Astrocyte (in vitro differentiated cells and primary cell): ENCODE measurements around the gene ABCC4. TPM values are rescaled to one million over a fixed set of nuclear protein-coding genes. Genes with fewer than 3 reads are reported as not detected.

Experiments used
- DNase-seq: peaks from one replicate; pipeline ENCODE4 v3.0.0-alpha.2; 2010; ENCODE audit warnings: low read depth
- FAIRE-seq: peaks from 2 replicates; lab custom pipeline; 2011; peaks lifted over from hg19 to GRCh38; lab: Jason Lieb, UNC
- H2AFZ ChIP-seq: 2 replicates; pipeline ENCODE4 v1.6.0; 2012; ENCODE audit warnings: low read depth, low read length, inconsistent platforms
- H3K27ac ChIP-seq: 2 replicates; pipeline ENCODE4 v1.5.1; 2011; ENCODE audit warnings: low read depth, low read length, inconsistent platforms
- H3K27me3 ChIP-seq: 2 replicates; pipeline ENCODE4 v1.6.0; 2011; ENCODE audit warnings: low read length, inconsistent platforms; ENCODE audit not compliant: insufficient read depth
- H3K36me3 ChIP-seq: 2 replicates; pipeline ENCODE4 v1.5.1; 2011; ENCODE audit warnings: low read length, inconsistent platforms; ENCODE audit not compliant: insufficient read depth
- H3K4me1 ChIP-seq: 2 replicates; pipeline ENCODE4 v1.5.1; 2011; ENCODE audit warnings: low read length, inconsistent platforms; ENCODE audit not compliant: insufficient read depth
- H3K4me2 ChIP-seq: 2 replicates; pipeline ENCODE4 v1.6.0; 2012; ENCODE audit warnings: low read length, inconsistent platforms
- H3K4me3 ChIP-seq: 2 replicates; pipeline ENCODE4 v1.5.1; 2011; ENCODE audit warnings: low read depth, mild to moderate bottlenecking, low read length, inconsistent platforms; ENCODE audit not compliant: insufficient read depth
- H3K79me2 ChIP-seq: 2 replicates; pipeline ENCODE4 v1.6.0; 2012; ENCODE audit warnings: mild to moderate bottlenecking, low read length, inconsistent platforms; ENCODE audit not compliant: insufficient read depth
- H3K9ac ChIP-seq: 2 replicates; pipeline ENCODE4 v1.6.0; 2012; ENCODE audit warnings: mild to moderate bottlenecking, low read length, inconsistent platforms
- H3K9me3 ChIP-seq: 2 replicates; pipeline ENCODE4 v1.5.1; 2012; ENCODE audit warnings: low read depth, mild to moderate bottlenecking, low read length, inconsistent platforms; ENCODE audit not compliant: insufficient read depth
- H4K20me1 ChIP-seq: 2 replicates; pipeline ENCODE4 v1.6.0; 2012; ENCODE audit warnings: low read length, inconsistent platforms; ENCODE audit not compliant: insufficient read depth
- H3K27ac Mint-ChIP-seq: one replicate; pipeline ENCODE4 v1.8.0; 2021; ENCODE audit warnings: mild to moderate bottlenecking, mixed read lengths; ENCODE audit not compliant: unreplicated experiment
- H3K27me3 Mint-ChIP-seq: one replicate; pipeline ENCODE4 v1.8.0; 2021; ENCODE audit warnings: low read depth, mixed read lengths; ENCODE audit not compliant: unreplicated experiment
- H3K36me3 Mint-ChIP-seq: one replicate; pipeline ENCODE4 v1.8.0; 2021; ENCODE audit warnings: low read depth, mixed read lengths; ENCODE audit not compliant: unreplicated experiment
- H3K4me1 Mint-ChIP-seq: one replicate; pipeline ENCODE4 v1.8.0; 2021; ENCODE audit warnings: low read depth, mixed read lengths; ENCODE audit not compliant: unreplicated experiment
- H3K4me3 Mint-ChIP-seq: one replicate; pipeline ENCODE4 v1.8.0; 2021; ENCODE audit warnings: mild to moderate bottlenecking, moderate library complexity, mixed read lengths; ENCODE audit not compliant: unreplicated experiment
- H3K9me3 Mint-ChIP-seq: one replicate; pipeline ENCODE4 v1.8.0; 2021; ENCODE audit warnings: mild to moderate bottlenecking, mixed read lengths; ENCODE audit not compliant: unreplicated experiment
- EZH2 ChIP-seq: IDR thresholded peaks from 2 replicates; pipeline ENCODE4 v1.6.1; 2012; ENCODE audit warnings: mild to moderate bottlenecking, low read length, inconsistent platforms; ENCODE audit not compliant: insufficient read depth
- total RNA-seq: library from RNA; stranded (reverse); gene quantifications from 2 replicates; pipeline ENCODE4 v1.2.1, GENCODE V29; 2021
- TF ChIP-seq, protein P1 (sequence below): IDR thresholded peaks from 2 replicates; pipeline ENCODE4 v1.5.1; 2011; ENCODE audit warnings: low read depth, mild to moderate bottlenecking, inconsistent platforms, low read length, moderate library complexity; ENCODE audit not compliant: insufficient read depth

ABCC4 gene
- total RNA-seq, 1 donor from 2014 or later, result 15.6 TPM

- H3K36me3 Mint-ChIP-seq, result peaks cover 2% of the 10 kb centered on the region
- no peaks in the 10 kb centered on the region for H3K4me1 ChIP-seq
Measured at GRCh38 chr13:95019886-95020285, 281.4 kb downstream of the ABCC4 start.

DNA sequence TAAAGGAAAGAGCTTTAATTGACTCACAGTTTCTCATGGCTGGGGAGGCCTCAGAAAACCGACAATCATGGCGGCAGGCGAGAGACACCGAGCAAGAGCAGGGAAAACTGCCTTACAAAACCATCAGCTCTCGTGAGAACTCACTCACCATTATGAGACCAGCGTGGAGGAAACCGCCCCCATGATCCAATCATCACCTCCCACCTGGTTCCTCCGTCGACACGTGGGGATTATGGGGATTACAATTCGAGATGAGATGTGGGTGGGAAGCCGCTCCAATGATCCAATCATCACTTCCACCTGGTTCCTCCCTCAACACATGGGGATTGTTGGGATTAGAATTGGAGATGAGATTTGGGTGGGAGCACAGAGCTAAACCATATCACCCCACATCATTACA is 293.9 kb downstream of the ABCC4 start:
- Mint-ChIP-seq H3K27me3 (peaks cover 6% of the 10 kb centered on the region), H3K4me3 (no peak overlapping the region), H3K4me1 (no peaks in the 10 kb centered on the region), H3K27ac (no peak overlapping the region), H3K36me3 (no peaks in the 10 kb centered on the region), H3K9me3 (no peaks in the 10 kb centered on the region)
- TF ChIP-seq EZH2, result no peak
- TF ChIP-seq, protein P1, sequence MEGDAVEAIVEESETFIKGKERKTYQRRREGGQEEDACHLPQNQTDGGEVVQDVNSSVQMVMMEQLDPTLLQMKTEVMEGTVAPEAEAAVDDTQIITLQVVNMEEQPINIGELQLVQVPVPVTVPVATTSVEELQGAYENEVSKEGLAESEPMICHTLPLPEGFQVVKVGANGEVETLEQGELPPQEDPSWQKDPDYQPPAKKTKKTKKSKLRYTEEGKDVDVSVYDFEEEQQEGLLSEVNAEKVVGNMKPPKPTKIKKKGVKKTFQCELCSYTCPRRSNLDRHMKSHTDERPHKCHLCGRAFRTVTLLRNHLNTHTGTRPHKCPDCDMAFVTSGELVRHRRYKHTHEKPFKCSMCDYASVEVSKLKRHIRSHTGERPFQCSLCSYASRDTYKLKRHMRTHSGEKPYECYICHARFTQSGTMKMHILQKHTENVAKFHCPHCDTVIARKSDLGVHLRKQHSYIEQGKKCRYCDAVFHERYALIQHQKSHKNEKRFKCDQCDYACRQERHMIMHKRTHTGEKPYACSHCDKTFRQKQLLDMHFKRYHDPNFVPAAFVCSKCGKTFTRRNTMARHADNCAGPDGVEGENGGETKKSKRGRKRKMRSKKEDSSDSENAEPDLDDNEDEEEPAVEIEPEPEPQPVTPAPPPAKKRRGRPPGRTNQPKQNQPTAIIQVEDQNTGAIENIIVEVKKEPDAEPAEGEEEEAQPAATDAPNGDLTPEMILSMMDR, result no peak
- Histone ChIP-seq H3K4me2 (no peak overlapping the region), H3K4me3 (no peak overlapping the region), H3K27ac (no peak overlapping the region), H3K27me3 (no peaks in the 10 kb centered on the region), H3K4me1 (peaks cover 4% of the 10 kb centered on the region), H3K9me3 (no peaks in the 10 kb centered on the region), H2AFZ (no peak overlapping the region), H3K9ac (no peak overlapping the region), H3K79me2 (no peaks in the 10 kb centered on the region), H4K20me1 (no peaks in the 10 kb centered on the region), H3K36me3 (no peaks in the 10 kb centered on the region)
- FAIRE-seq (no peak), DNase-seq (no peak)

More at GRCh38 chr13:95019886-95020285, 281.4 kb downstream of the ABCC4 start:
- Histone ChIP-seq H3K9ac (no peak overlapping the region), H2AFZ (no peak overlapping the region), H3K27ac (no peak overlapping the region), H3K4me2 (peak overlapping the region; percentile 22), H3K36me3 (no peaks in the 10 kb centered on the region), H4K20me1 (no peaks in the 10 kb centered on the region), H3K79me2 (no peaks in the 10 kb centered on the region), H3K9me3 (no peaks in the 10 kb centered on the region), H3K27me3 (no peaks in the 10 kb centered on the region), H3K4me3 (no peak overlapping the region)
- Mint-ChIP-seq H3K27me3 (no peaks in the 10 kb centered on the region), H3K4me3 (no peak overlapping the region), H3K4me1 (peaks cover 8% of the 10 kb centered on the region), H3K27ac (no peak overlapping the region), H3K9me3 (no peaks in the 10 kb centered on the region)
- FAIRE-seq (no peak), DNase-seq (no peak)
- TF ChIP-seq EZH2, result no peak
- TF ChIP-seq, protein P1, result no peak

GRCh38 chr13:95005300-95005699 is 296.0 kb downstream of the ABCC4 start:
- Histone ChIP-seq H3K27ac (no peak overlapping the region), H3K4me3 (no peak overlapping the region), H3K36me3 (no peaks in the 10 kb centered on the region), H3K4me2 (no peak overlapping the region), H3K9me3 (no peaks in the 10 kb centered on the region), H3K9ac (no peak overlapping the region), H4K20me1 (no peaks in the 10 kb centered on the region), H3K79me2 (no peaks in the 10 kb centered on the region), H3K4me1 (peaks cover 4% of the 10 kb centered on the region), H3K27me3 (no peaks in the 10 kb centered on the region), H2AFZ (no peak overlapping the region)
- DNase-seq, result no peak
- Mint-ChIP-seq H3K27me3 (peaks cover 11% of the 10 kb centered on the region), H3K4me3 (no peak overlapping the region), H3K36me3 (no peaks in the 10 kb centered on the region), H3K27ac (no peak overlapping the region), H3K9me3 (no peaks in the 10 kb centered on the region), H3K4me1 (no peaks in the 10 kb centered on the region)
- TF ChIP-seq, protein P1, result no peak
- no peak for TF ChIP-seq EZH2
- FAIRE-seq, result no peak
